ENCODE data around the gene FAM89A.
"Not testable (repeated sequence)": the region's sequence is repeated elsewhere in the genome, so short reads cannot be mapped to it uniquely, and the experiment has no call there.

Gene FAM89A

GRCh38 chr1:231029247-231029646, 10.8 kb downstream of the FAM89A start:
- not testable (repeated sequence) for DNase-seq

DNA sequence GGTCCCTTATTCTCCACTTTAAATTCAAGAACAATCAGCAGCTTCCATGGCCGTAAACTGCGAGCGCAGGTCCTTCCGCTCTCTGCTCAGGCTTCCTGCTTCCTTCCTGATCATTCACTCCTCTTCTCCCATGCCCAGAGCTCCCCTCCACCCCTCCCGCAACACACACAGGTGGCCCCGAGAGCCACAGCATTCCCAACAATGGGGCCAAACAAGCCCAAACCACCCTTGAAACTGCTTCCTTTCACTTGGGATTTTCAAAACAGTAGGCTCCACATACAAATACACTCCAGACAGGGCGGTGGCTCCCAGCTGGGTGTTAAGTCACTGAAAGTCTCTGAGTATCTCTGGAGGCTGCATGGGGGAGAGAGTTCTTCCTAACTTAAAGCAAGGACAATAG, 11.4 kb downstream of the FAM89A start:
- no peak for DNase-seq

- DNase-seq: no peak
Observed at GRCh38 chr1:231027971-231028370, 12.1 kb downstream of the FAM89A start.

DNA sequence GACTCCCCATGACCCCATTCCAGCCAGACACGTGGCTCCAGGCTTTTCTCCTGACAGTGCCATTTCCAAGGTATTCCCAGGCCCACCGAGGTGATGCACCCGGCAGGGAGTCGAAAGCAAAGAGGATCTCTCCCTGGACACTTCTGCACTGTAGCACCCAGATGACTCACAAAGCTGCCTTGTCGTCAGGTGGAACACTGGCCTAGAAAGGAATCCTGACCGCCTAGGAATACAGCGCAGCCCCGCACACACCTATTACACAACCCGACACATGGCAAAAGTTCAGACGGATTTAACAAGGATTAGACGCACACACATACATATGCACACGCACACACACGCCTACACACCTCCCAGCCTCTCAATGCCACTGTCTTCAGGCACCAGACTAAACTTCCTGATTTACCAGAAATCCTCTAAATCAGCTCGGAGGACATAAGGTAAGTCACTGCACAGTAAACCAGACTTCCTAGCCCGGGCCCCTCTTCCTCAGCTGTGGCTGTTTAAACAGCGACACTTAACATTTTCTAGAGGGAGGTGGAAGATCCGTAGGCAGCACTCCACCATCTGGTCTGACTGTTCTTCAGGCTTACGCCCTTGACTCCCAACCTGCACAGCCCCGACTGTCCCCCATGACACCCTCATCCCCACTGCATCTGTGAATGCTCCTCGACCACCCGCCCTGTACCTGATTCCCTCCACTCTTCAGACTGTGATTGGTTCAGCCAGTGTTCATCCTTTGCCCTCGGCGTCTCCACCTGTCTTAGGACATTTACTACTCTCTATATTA, 12.7 kb downstream of the FAM89A start:
- no peak for DNase-seq

GRCh38 chr1:231026576-231026975, 13.5 kb downstream of the FAM89A start:
- no peak for DNase-seq

- no peak for DNase-seq
Observed at GRCh38 chr1:231023150-231023549, 16.9 kb downstream of the FAM89A start.

DNA sequence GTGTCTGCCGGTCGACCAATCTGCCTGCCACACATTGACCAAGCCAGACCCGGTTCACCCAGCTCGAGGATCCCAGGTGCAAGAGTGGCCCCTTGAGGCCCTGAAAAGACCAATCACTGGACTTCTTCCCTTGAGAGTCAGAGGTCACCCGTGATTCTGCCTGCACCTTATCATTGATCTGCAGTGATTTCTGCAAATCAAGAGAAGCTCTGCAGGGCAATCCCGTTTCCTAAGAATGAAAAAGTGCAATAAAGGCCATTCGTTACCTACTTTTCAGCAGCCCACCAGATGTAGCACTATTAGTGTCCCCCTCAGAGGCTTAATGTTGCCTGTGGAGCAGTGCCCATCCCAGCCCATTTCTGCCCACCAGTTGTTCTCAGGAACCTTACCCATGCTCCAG, 17.5 kb downstream of the FAM89A start:
- DNase-seq: not testable (repeated sequence)

DNA sequence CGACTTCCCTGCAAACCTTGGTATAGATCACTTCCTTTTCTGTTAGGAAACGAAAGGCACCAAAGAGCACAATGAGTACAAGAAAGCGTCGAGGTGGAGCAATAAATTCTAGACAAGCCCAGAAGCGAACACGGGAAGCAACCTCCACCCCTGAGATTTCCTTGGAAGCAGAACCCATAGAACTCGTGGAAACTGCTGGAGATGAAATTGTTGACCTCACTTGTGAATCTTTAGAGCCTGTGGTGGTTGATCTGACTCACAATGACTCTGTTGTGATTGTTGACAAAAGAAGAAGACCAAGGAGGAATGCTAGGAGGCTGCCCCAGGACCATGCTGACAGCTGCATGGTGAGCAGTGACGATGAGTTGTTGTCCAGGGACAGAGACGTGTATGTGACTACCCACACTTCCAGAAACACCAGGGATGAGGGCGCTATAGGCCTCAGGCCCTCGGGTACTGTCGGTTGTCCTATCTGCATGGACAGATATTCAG, 18.5 kb downstream of the FAM89A start:
- DNase-seq: no peak

DNA sequence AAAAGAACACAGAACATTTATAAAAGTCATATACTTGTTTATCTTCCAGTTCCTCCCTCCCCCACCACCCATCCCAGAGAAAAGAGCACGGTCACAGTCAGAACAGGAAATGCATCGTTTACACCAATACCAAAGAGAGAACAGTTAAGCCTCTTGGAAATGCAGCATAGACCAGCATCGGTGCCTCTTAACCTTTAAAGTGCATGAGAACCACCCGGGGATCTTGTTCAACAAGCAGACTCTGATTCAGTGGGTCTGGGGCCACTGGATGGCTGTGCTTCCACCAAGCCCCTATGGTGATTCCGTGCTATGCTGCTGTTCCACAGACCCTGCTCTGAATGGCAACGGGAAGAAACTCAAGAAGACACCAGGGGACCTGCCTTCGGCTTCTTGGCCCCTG, 19.2 kb downstream of the FAM89A start:
- DNase-seq: no peak

- DNase-seq: no peak
Observed at GRCh38 chr1:231020139-231020601, 19.9 kb downstream of the FAM89A start.

GRCh38 chr1:231019711-231020110, 20.3 kb downstream of the FAM89A start:
- no peak for DNase-seq

GRCh38 chr1:231016966-231017365, 23.1 kb downstream of the FAM89A start:
- no peak for DNase-seq

GRCh38 chr1:231016234-231016633, 23.8 kb downstream of the FAM89A start:
- DNase-seq: no peak

DNA sequence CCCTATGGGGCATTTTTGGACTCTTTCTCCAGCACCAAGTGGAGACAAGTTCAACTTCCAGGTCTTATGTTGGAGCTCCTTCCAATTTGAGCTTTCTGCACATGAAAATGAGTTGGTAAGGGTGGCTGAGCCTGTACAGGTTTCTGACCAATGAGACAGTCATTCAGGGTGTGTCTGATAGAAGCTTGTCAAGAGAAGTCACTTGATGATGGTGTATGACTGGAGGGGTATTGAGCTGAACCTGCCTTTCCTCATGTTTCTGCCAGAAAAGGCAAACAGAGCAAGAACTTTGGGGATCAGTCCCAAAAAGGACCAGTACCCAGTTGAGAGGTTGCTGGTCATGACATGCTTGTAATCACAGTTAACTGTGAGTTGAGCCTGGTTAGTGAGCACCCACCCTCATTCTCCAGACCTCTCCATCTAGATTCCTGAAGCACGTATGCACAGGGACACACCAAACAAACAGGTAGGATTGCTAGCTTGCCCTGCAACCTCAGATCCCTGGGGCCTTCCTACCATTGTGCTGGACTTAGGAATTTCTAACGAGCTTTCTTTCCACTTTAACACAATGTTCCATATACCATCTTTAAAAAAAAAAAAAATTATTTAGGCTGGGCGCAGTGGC, 26.6 kb downstream of the FAM89A start:
- DNase-seq: no peak

DNA sequence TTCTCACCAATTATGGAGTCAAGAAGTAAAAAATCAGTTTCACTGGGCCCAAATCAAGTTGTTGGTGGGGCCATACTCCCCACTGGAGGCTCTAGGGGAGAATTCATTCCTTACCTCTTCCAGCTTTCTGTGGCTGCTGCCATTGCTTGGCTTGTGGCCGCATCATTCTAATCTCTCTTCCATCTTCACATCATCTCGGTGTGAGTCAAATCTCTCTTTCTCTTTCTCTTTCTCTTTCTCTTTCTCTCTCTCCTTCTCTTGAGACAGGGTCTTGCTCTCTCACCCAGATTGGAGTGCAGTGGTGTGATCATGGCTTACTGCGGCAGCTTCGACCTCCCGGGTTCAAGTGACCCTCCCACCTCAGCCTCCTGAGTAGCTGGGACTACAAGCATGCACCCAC, 28.1 kb downstream of the FAM89A start:
- DNase-seq: no peak

GRCh38 chr1:231011360-231011759, 28.7 kb downstream of the FAM89A start:
- no peak for DNase-seq

GRCh38 chr1:231007535-231007934, 32.5 kb downstream of the FAM89A start:
- not testable (repeated sequence) for DNase-seq

DNA sequence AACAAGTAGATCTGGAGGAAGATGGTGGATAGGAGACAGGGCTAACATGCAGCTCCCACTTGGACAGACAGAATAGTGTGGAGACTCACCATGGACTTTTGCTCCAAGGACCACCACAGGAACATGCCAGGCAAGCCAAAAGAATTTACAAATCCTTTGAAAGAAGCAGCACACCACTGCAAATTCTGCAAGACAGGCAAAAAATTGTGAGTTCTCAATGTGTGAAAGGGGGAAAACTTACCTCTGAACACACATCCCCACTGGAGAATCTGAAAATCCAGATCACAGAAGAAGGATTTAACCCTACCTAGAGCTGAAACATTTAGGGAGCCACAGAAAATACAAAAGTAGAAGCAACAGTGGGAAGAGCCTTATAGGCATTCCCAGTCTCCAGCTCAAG, 38.2 kb downstream of the FAM89A start:
- no peak for DNase-seq

GRCh38 chr1:231000639-231001038, 39.4 kb downstream of the FAM89A start:
- DNase-seq: no peak

DNA sequence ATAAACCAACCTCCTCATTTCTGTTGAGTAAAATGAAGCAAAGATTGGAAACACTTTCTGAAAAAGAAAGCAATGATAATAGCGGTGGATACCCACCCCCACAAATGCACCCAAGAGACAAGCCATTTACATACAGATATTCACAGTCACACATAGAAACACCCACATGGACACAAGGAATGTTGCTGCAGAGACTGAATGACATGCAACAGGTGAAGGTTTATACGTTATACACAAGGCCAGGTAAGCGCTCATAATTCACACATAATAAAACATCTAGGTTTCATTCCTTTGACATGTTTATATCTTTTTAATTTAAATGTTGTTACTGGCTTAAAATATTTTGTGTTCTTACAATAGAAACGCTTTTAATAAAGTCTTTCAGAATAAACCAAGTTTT, 39.9 kb downstream of the FAM89A start:
- no peak for DNase-seq

- DNase-seq: no peak
Observed at GRCh38 chr1:230994860-230995259, 45.2 kb downstream of the FAM89A start.

DNA sequence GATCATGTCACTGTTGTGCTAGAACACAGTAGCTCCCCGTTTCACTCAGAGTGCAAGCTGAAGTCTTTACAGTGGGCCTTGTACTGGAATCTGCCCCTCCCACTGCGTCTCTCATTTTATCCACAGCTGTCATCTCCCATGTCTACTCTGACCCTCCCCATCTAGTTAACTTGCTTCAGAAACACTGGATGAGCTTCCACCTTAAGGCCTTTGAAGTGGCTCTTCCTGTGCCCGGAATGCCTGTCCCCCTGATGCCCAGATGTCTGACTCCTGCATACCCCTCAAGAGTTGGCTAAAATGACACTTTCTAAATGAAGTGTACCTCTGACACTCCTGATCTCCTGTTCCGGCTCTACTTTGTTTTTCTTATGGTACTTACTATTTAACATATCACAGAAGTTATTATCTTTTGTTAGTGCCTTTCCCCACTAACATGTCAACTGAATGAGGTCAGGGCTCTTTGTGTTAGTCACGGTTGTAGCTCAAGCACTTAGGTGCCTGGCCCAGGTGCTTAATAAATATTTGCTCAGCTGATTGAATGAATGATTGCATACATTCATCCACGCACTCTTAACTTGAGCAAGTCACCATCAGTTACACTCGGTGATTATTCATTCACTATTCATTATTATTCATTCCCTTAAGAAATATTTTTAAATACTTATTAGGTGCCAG, 47.8 kb downstream of the FAM89A start:
- no peak for DNase-seq

DNA sequence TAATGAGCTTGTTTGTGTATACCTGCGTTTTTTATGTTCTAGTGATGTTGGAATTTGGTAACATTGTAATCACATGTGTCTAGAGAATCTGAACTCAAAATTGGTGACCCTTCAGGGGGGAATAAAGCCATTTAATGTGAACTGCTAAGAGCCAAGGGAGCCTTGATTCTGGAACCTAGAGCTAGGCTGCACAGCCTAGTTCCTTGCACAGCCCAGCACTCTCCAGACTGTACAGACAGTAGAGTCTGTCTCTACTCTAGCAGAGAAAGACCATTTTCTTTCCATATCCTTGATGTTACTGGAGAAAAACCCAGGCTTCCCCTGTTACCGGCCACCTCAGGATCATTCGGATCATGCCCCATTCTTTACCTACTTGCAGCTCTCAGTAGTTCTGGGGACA, 52.6 kb downstream of the FAM89A start:
- no peak for DNase-seq

DNA sequence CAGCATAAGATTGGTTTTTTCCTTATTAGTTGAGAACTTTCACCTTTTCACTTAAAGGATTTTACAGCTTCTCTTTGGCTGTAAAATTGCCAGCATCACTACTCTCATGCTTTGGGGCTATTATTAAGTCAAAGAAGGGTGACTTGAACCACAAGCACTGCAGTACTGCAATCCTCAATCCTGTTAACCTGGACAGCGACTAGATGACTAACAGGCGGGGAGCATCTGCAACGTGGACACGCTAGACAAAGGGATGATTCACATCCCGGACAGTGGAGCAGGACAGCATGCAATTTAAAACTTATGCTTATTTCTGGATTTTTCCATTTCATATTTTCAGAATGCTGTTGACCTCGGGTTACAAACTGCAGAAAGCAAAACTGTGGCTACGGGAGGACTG, 53.1 kb downstream of the FAM89A start:
- DNase-seq: no peak

Data from CD4-positive, alpha-beta T cell treated with Interleukin-4 for 4 hours (primary cell).